Gastrocnemius medialis (tissue), 4 donors: Measurements from ENCODE around the gene CD47. TPM values are rescaled to one million over a fixed set of nuclear protein-coding genes. Genes with fewer than 3 reads are reported as not detected.

ENCODE experiments used
- ATAC-seq, 2 donors: fragments of 150-250 bp; one replicate each; pipeline ENCODE4 v1.9.1; 2016
- DNase-seq, 2 donors: peaks; one replicate each; pipeline ENCODE4 v3.0.0-alpha.2; 2019
- H3K27ac ChIP-seq, 4 donors: fragments of 200-600 bp; sonication (generic); 1 replicate in 1 of 4; 2 replicates in 3 of 4; pipeline ENCODE4 v1.5.1; 2016 to 2018; ENCODE audit warnings: mild to moderate bottlenecking in 2 of 4, moderate library complexity in 1 of 4
- H3K27me3 ChIP-seq, 3 donors: fragments of 200-600 bp; sonication (generic) in 2 of 3; 1 replicate in 1 of 3; 2 replicates in 2 of 3; pipeline versions ENCODE4 v1.5.1 to v1.6.0; 2016 to 2019; ENCODE audit warnings: mild to moderate bottlenecking in 1 of 3, moderate library complexity in 1 of 3
- H3K36me3 ChIP-seq, 2 donors: fragments of 200-600 bp; sonication (generic) in 1 of 2; one replicate each; pipeline ENCODE4 v1.5.1; 2017 to 2018
- H3K4me1 ChIP-seq, 2 donors: fragments of 200-600 bp; sonication (generic) in 1 of 2; one replicate each; pipeline ENCODE4 v1.5.1; 2016 to 2017; ENCODE audit warnings: mild to moderate bottlenecking in 2 of 2
- H3K4me3 ChIP-seq, 4 donors: fragments of 200-600 bp; sonication (generic) in 3 of 4; 1 replicate in 1 of 4; 2 replicates in 3 of 4; pipeline ENCODE4 v1.5.1; 2016 to 2019; ENCODE audit warnings: mild to moderate bottlenecking in 2 of 4
- H3K9me3 ChIP-seq, 3 donors: fragments of 200-600 bp; sonication (generic) in 2 of 3; 1 replicate in 1 of 3; 2 replicates in 2 of 3; pipeline ENCODE4 v1.5.1; 2016 to 2019
- CTCF ChIP-seq, 5 experiments: fragments of 450-650 bp in 3 of 5; fragments of 200-600 bp in 2 of 5; sonication (generic) in 2 of 5; IDR thresholded peaks in 4 of 5; conservative IDR thresholded peaks in 1 of 5; 1 replicate in 4 of 5; 2 replicates in 1 of 5; pipeline ENCODE4 v1.5.1; 2016 to 2019; ENCODE audit warnings: antibody characterized with exemption in 5 of 5, mild to moderate bottlenecking in 3 of 5, moderate library complexity in 3 of 5
- POLR2A ChIP-seq, 2 donors: fragments of 450-650 bp; IDR thresholded peaks; one replicate each; pipeline ENCODE4 v1.6.1; 2017; ENCODE audit warnings: antibody characterized with exemption in 2 of 2, mild to moderate bottlenecking in 2 of 2, moderate library complexity in 2 of 2
- in situ Hi-C, 4 donors: fragments of 200-750 bp; cut with MboI; loops; one replicate each; pipeline versions ENCODE4 v1.15.0 to v1.8.0; 2017; ENCODE audit warnings: low sequenced_read_pairs in 4 of 4
- intact Hi-C: fragments of 100-400 bp; cut with DNase I; formaldehyde crosslinking; loops from one replicate; pipeline ENCODE4 v1.15.1; 2023; ENCODE audit warnings: low total_unique reads
- total RNA-seq, 4 donors: library from RNA; depleted of rRNA; stranded (reverse); fragments of >200 nt; gene quantifications; one replicate each; pipeline versions ENCODE4 v1.1.0 to v1.2.3, GENCODE V29; 2016

CD47 gene
- total RNA-seq, 4 donors from 2014 or later = 14.5 to 30.3 (median 22.4) TPM

GRCh38 chr3:108041253-108041652 is 49.6 kb downstream of the CD47 start:
- no peak for TF ChIP-seq CTCF (IDR thresholded peaks at IDR 0.05 in 4 of 5, conservative IDR thresholded peaks at IDR 0.05 in 1 of 5)
- TF ChIP-seq POLR2A (IDR thresholded peaks at IDR 0.05) = no peak
- Histone ChIP-seq H3K36me3 (peaks cover 0 to 9% of the 10 kb centered on the region in 2 donors), H3K4me3 (no peak overlapping the region), H3K9me3 (no peaks in the 10 kb centered on the region), H3K4me1 (no peaks in the 10 kb centered on the region), H3K27me3 (no peaks in the 10 kb centered on the region), H3K27ac (no peak overlapping the region)
- DNase-seq = no peak
- ATAC-seq = no peak
- intact Hi-C loops (no loop called here), in situ Hi-C loops (no loop called here)

GRCh38 chr3:108037770-108038169 is 53.1 kb downstream of the CD47 start:
- H3K4me1 ChIP-seq = no peaks in the 10 kb centered on the region
- H3K27ac ChIP-seq = no peak overlapping the region
- no peaks in the 10 kb centered on the region for H3K27me3 ChIP-seq
- no peaks in the 10 kb centered on the region for H3K9me3 ChIP-seq
- TF ChIP-seq CTCF (IDR thresholded peaks at IDR 0.05 in 4 of 5, conservative IDR thresholded peaks at IDR 0.05 in 1 of 5) (no peak), POLR2A (IDR thresholded peaks at IDR 0.05) (no peak)
- no peak for ATAC-seq
- DNase-seq = no peak
- in situ Hi-C loops = no loop called here
- intact Hi-C loops = no loop called here
- no peak overlapping the region for H3K4me3 ChIP-seq
- H3K36me3 ChIP-seq = peaks cover 0 to 5% of the 10 kb centered on the region in 2 donors

- H3K27ac ChIP-seq = no peak overlapping the region
- no peak for ATAC-seq
- H3K4me1 ChIP-seq = no peaks in the 10 kb centered on the region
- peaks cover 0 to 5% of the 10 kb centered on the region in 2 donors for H3K36me3 ChIP-seq
- no peak overlapping the region for H3K4me3 ChIP-seq
- TF ChIP-seq CTCF (IDR thresholded peaks at IDR 0.05 in 4 of 5, conservative IDR thresholded peaks at IDR 0.05 in 1 of 5) = no peak
- TF ChIP-seq POLR2A (IDR thresholded peaks at IDR 0.05) = no peak
- no peaks in the 10 kb centered on the region for H3K27me3 ChIP-seq
- no peaks in the 10 kb centered on the region for H3K9me3 ChIP-seq
- in situ Hi-C loops = no loop called here
- DNase-seq = no peak
- intact Hi-C loops = no loop called here
Measured at GRCh38 chr3:108036984-108037741, 53.7 kb downstream of the CD47 start.

- no peaks in the 10 kb centered on the region for H3K4me1 ChIP-seq
- DNase-seq (no peak), ATAC-seq (no peak)
- H3K36me3 ChIP-seq = no peaks in the 10 kb centered on the region
- intact Hi-C loops = no loop called here
- H3K9me3 ChIP-seq = no peaks in the 10 kb centered on the region
- no peak overlapping the region for H3K4me3 ChIP-seq
- in situ Hi-C loops = no loop called here
- H3K27me3 ChIP-seq = no peaks in the 10 kb centered on the region
- no peak overlapping the region for H3K27ac ChIP-seq
- no peak for TF ChIP-seq CTCF (IDR thresholded peaks at IDR 0.05 in 4 of 5, conservative IDR thresholded peaks at IDR 0.05 in 1 of 5)
- TF ChIP-seq POLR2A (IDR thresholded peaks at IDR 0.05) = no peak
Measured at GRCh38 chr3:108036401-108036800, 54.4 kb downstream of the CD47 start.

- intact Hi-C loops = no loop called here
- ATAC-seq (no peak), DNase-seq (no peak)
- in situ Hi-C loops = no loop called here
- no peaks in the 10 kb centered on the region for H3K27me3 ChIP-seq
- H3K36me3 ChIP-seq = no peaks in the 10 kb centered on the region
- TF ChIP-seq CTCF (IDR thresholded peaks at IDR 0.05 in 4 of 5, conservative IDR thresholded peaks at IDR 0.05 in 1 of 5) = no peak
- TF ChIP-seq POLR2A (IDR thresholded peaks at IDR 0.05) = no peak
- no peaks in the 10 kb centered on the region for H3K9me3 ChIP-seq
- H3K4me1 ChIP-seq = no peaks in the 10 kb centered on the region
- no peak overlapping the region for H3K4me3 ChIP-seq
- no peak overlapping the region for H3K27ac ChIP-seq
Measured at GRCh38 chr3:108035751-108036150, 55.1 kb downstream of the CD47 start.
